ENCODE data around the gene NCOA7.

- no peak for TF ChIP-seq CTCF (conservative IDR thresholded peaks at IDR 0.05)
- TF ChIP-seq EZH2 (IDR thresholded peaks at IDR 0.05; ENCODE audit: low read depth): no peak
These were observed 19.7 kb downstream of the NCOA7 start for GRCh38 chr6:125810445-125810844.

Measured in PC-9 (cell line).